NCI-H128 (cell line): ENCODE data around the gene CHRM5.
"Not testable (repeated sequence)": the region's sequence is repeated elsewhere in the genome, so short reads cannot be mapped to it uniquely, and the experiment has no call there.

ENCODE experiments used
- DNase-seq: peaks from one replicate; lab custom pipeline; 2025; ENCODE audit not compliant: unreplicated experiment; lab: John Stamatoyannopoulos, UW

The CHRM5 gene

DNA sequence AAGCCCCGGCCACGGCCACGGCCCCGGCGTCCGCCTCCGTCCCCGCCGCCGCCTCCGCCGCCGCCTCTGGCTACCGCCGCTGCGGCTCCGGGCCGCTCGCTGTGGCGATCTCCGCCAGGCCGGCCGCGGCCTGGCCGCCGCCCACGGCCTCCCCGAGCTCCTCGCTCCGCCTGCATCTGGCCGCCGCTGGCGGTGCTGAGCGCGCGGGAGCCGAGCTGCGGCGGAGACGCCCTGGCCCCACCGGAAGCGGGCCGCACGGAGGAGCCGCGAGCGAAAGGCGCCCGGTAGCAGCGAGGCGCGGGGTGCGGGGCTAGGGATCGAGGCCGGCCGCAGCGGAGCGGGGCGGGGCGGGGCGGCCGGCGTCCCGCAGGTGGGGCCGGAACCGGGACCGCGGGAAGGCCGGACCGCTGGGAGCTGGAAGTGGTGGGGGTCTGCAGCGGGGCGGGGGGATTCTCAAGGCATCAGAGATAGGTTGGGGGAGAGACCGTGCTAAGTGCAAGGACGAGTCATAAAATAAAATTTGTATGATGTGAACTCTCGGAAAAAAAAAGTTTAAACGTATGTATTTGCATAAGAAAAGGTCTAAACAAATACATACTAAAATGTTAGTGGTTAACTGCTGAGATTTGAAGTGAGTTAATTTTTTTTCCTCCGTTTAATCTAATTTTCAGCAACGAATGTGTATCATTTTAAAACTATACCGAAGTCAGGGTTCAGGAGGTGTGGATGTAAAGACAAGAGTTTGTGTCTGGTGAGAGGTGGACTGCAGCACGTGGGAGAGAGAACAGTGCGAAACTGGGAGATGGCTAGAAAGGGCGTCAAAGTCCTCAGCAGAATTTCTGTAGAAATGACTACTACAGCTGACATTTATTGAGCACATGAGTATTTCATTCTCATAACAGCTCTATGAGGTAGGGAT lies 70.8 kb downstream of the CHRM5 start, which contains the start of gene AVEN:
AVEN (minus strand) TSS at position 334 of the 919 bp plus-strand sequence; CDS start at position 176, 158 bp downstream.
- no peak for DNase-seq

- no peak for DNase-seq
These were observed 71.5 kb downstream of the CHRM5 start for GRCh38 chr15:34039790-34040113.

GRCh38 chr15:34043391-34043790 lies 75.1 kb downstream of the CHRM5 start:
- no peak for DNase-seq

- no peak for DNase-seq
These were observed 75.5 kb downstream of the CHRM5 start for GRCh38 chr15:34043813-34044212.

DNA sequence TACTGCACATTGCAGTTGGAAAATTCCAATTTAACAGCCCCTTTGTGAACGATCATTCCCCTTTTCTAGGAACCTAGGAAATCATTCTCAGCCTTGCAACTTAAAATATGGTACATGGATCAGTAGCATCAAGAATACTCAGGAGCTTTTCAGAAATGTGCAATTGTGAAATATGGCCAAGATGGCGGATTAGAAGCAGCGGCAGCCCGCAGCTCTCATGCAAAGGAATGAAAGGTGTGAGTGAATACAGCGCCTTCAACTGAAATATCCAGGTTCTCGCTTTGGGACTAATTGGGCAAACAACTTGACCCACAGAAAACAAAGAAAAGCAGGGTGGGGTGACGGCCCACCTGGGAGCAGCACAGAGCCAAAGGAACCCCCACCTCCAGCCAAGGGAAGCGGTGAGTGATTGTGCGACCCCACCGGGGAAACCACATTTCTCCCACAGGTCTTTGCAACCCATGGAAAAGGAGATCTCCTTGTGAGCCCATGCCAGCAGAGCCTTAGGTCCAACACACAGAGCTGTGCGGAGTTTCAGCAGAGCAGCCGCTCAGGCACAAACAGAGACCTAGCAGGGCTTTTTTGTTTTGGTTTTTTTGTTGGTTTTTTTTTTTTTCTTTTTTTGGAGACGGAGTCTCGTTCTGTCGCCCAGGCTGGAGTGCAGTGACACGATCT lies 78.3 kb downstream of the CHRM5 start:
- no peak for DNase-seq

- no peak for DNase-seq
These were observed 79.8 kb downstream of the CHRM5 start for GRCh38 chr15:34047893-34048775.

- no peak for DNase-seq
These were observed 80.8 kb downstream of the CHRM5 start for GRCh38 chr15:34049112-34049511.

GRCh38 chr15:34050385-34050784 lies 82.1 kb downstream of the CHRM5 start:
- not testable (repeated sequence) for DNase-seq

GRCh38 chr15:34054081-34054707 lies 85.9 kb downstream of the CHRM5 start:
- DNase-seq = no peak

GRCh38 chr15:34055868-34056595 lies 87.7 kb downstream of the CHRM5 start:
- no peak for DNase-seq

- DNase-seq = no peak
These were observed 88.6 kb downstream of the CHRM5 start for GRCh38 chr15:34056911-34057310.

DNA sequence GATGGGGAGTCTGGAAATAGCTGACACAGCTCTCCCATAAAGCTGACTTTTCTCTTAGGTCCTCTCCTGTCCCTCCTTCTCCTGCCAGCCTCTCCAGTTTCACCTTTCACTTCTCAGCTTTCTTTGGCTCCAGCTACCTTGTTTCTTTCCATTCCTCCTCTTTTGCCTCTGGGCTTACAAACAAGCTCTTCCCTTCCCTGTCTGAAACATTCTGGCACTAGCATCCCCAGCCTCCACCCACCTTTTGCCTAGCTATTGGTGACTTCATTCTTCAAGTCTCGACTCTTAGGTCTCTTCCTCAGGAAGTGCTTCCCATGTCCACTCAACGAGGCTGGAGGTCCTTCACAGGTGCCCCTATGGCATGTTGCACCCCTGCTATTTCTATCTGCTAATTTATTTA lies 91.2 kb downstream of the CHRM5 start:
- no peak for DNase-seq

- DNase-seq = no peak
These were observed 91.6 kb downstream of the CHRM5 start for GRCh38 chr15:34059946-34060345.

GRCh38 chr15:34064438-34064837 lies 96.1 kb downstream of the CHRM5 start:
- DNase-seq = no peak

DNA sequence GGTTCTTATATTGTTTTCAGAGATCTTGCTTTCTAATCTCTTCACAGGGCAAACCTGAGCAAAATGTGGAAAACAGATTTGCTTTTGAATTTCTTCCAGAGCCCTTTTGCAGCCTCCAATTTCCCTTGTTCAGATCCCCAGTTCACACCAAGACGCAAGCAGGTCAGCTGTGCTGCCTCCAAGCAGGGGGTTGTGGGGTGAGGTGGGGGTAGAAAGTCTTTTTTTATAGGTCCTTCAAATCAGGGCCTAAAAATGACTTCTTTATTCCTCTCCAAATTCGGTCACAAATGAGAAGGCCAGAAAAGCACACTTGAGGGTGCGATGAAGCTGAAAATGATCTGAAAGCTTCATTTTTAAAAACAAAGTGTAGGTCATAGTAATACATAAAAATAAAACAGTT lies 97.0 kb downstream of the CHRM5 start:
- no peak for DNase-seq

DNA sequence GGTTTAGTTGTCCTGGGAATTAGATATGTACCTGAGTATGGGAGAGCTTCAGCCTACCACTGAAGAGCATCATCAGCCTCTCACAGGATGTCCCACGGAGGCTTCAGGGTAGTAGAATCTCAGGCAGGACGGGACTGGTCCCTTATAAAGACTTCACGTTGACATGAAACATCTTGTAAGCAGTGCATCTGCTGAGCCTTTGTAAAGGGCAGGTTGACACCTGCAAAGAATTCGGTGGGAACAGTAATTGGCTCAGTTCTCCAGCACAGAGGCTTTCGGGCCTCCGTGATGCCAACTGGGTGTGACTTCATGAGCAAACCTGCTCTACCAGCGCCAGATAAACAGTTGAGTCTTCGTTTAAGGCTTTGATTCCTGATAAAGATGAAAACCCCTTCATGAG lies 97.6 kb downstream of the CHRM5 start:
- DNase-seq = no peak

- no peak for DNase-seq
These were observed 101.7 kb downstream of the CHRM5 start for GRCh38 chr15:34070003-34070402.

DNA sequence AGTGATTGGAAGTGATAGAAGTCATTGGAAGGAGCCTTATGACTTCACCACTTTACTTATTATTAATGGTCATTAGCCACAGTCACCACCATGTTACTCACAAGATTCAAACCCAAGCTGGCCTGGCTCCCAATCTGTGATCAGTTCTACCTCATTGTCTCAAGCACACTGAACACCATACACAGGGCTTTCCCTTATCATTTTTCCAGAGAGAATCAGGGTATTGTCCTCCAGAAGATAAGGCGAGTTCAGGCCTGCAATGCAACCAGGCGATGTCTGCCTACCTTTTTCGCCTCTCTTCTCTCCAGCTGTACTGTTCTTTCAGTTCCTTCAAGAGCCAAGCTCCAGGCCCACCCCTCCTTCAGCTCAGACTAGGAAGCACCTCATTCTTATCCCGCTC lies 108.5 kb downstream of the CHRM5 start:
- no peak for DNase-seq

DNA sequence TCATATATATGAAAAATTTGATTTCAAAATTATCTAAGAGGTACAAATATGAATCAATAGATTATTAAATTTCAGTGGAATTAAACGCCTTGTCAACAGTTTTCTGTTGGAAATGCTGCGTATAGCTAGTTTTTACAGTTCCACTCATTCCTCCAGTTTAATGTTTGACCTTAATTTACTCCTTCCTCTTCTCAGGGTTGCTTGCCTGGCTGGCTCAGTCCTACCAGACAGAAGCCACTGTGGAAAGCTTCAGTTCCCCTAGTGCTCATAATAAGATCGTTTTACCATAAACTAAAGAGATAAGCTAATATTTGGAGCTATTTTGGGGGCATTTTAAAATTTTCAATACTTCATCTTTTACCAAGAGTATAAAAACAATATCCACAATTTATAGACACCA lies 110.6 kb downstream of the CHRM5 start:
- no peak for DNase-seq

DNA sequence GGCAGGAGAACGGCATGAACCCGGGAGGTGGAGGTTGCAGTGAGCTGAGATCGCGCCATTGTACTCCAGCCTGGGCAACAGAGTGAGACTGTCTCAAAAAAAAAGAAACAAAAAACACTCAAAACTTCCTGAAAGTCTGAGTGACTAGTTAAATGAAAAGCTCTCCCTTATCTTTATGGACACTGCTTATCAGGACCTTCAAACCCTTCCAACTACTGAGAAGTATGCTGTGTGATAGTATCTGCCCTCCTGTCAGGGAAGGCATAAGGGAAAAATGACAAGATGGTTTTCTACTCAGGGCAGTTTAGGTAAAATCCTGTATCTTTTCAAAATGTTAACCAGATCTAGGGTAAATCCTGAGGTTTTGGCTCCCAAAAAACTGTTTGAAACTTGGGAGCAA lies 111.6 kb downstream of the CHRM5 start:
- no peak for DNase-seq
